Liver (tissue), 3 donors: ENCODE measurements around the gene SMPD3.

Experiments used
- ATF3 ChIP-seq: IDR thresholded peaks from 2 replicates; pipeline ENCODE4 v1.6.1; 2016; ENCODE audit warnings: antibody characterized with exemption
- CTCF ChIP-seq: fragments of 150-350 bp; IDR thresholded peaks from 2 replicates; pipeline ENCODE4 v1.5.1; 2017; ENCODE audit warnings: improper control_type of control experiment, low read depth, low read length; ENCODE audit not compliant: missing input control
- FOXA1 ChIP-seq: IDR thresholded peaks from 2 replicates; pipeline ENCODE4 v1.6.1; 2016; ENCODE audit warnings: antibody characterized with exemption
- MAX ChIP-seq: IDR thresholded peaks from 2 replicates; pipeline ENCODE4 v1.6.1; 2016; ENCODE audit warnings: antibody characterized with exemption
- REST ChIP-seq: IDR thresholded peaks from 2 replicates; pipeline ENCODE4 v1.6.1; 2016; ENCODE audit warnings: antibody characterized with exemption, mild to moderate bottlenecking
- YY1 ChIP-seq: IDR thresholded peaks from 2 replicates; pipeline ENCODE4 v1.6.1; 2016; ENCODE audit warnings: antibody characterized with exemption, mild to moderate bottlenecking
- donor health status: healthy.
- donor health status: healthy.

GRCh38 chr16:68388124-68388523 is 60.2 kb downstream of the SMPD3 start:
- no peak for TF ChIP-seq CTCF
- peak; percentile 73 for TF ChIP-seq REST
- peak; percentile 63 for TF ChIP-seq FOXA1
- peak; percentile 45 for TF ChIP-seq ATF3
- peak; percentile 49 for TF ChIP-seq YY1
- peak; percentile 96 for TF ChIP-seq MAX
